HG02798 (cell line): Measurements from ENCODE around the gene CARMIL1.

Source experiments
- ATAC-seq: cut with Tn5 transposase; IDR thresholded peaks from one replicate; pipeline ENCODE4 v1.9.1; 2021; ENCODE audit warnings: mild to moderate bottlenecking; ENCODE audit not compliant: unreplicated experiment, poor library complexity

CARMIL1 gene

GRCh38 chr6:25330796-25331685, 51.9 kb downstream of the CARMIL1 start:
- no peak for ATAC-seq

GRCh38 chr6:25332165-25332564, 53.0 kb downstream of the CARMIL1 start:
- no peak for ATAC-seq

- ATAC-seq = no peak
Measured at GRCh38 chr6:25332655-25333071, 53.5 kb downstream of the CARMIL1 start.

- ATAC-seq = no peak
Measured at GRCh38 chr6:25333471-25333870, 54.3 kb downstream of the CARMIL1 start.

- ATAC-seq = peak; percentile 40
Measured at GRCh38 chr6:25334793-25335192, 55.6 kb downstream of the CARMIL1 start.

GRCh38 chr6:25336996-25337395, 57.8 kb downstream of the CARMIL1 start:
- ATAC-seq = no peak

- ATAC-seq = no peak
Measured at GRCh38 chr6:25337431-25337830, 58.3 kb downstream of the CARMIL1 start.

GRCh38 chr6:25340431-25341202, 61.4 kb downstream of the CARMIL1 start:
- ATAC-seq = no peak

GRCh38 chr6:25341203-25341552, 62.0 kb downstream of the CARMIL1 start:
- ATAC-seq = no peak

GRCh38 chr6:25341923-25342619, 62.9 kb downstream of the CARMIL1 start:
- ATAC-seq = no peak

- no peak for ATAC-seq
Measured at GRCh38 chr6:25342802-25343201, 63.6 kb downstream of the CARMIL1 start.

GRCh38 chr6:25343984-25344383, 64.8 kb downstream of the CARMIL1 start:
- no peak for ATAC-seq

- ATAC-seq = no peak
Measured at GRCh38 chr6:25344827-25345226, 65.7 kb downstream of the CARMIL1 start.

- no peak for ATAC-seq
Measured at GRCh38 chr6:25346064-25346463, 66.9 kb downstream of the CARMIL1 start.

- ATAC-seq = no peak
Measured at GRCh38 chr6:25350573-25350972, 71.4 kb downstream of the CARMIL1 start.

GRCh38 chr6:25351485-25351884, 72.3 kb downstream of the CARMIL1 start:
- ATAC-seq = no peak

GRCh38 chr6:25352285-25352684, 73.1 kb downstream of the CARMIL1 start:
- no peak for ATAC-seq

GRCh38 chr6:25354078-25354932, 75.1 kb downstream of the CARMIL1 start:
- no peak for ATAC-seq

- no peak for ATAC-seq
Measured at GRCh38 chr6:25359191-25359861, 80.2 kb downstream of the CARMIL1 start.
